Lower leg skin (tissue), 3 donors: ENCODE results near the gene GCHFR.

Source experiments
- CTCF ChIP-seq, 3 donors: fragments of 450-650 bp; IDR thresholded peaks; one replicate each; pipeline ENCODE4 v1.5.1; 2016; ENCODE audit warnings: antibody characterized with exemption in 3 of 3, mild to moderate bottlenecking in 3 of 3, moderate library complexity in 2 of 3
- POLR2A ChIP-seq, 2 donors: fragments of 450-650 bp; IDR thresholded peaks; one replicate each; pipeline ENCODE4 v1.6.1; 2016 to 2017; ENCODE audit warnings: antibody characterized with exemption in 2 of 2, mild to moderate bottlenecking in 1 of 2, moderate library complexity in 1 of 2

GRCh38 chr15:40812721-40813425 is 49.0 kb downstream of the GCHFR start:
- TF ChIP-seq CTCF (IDR thresholded peaks at IDR 0.05): no peak
- no peak for TF ChIP-seq POLR2A (IDR thresholded peaks at IDR 0.05)
